Measurements from ENCODE around the gene U2AF1L4. TPM values are rescaled to one million over a fixed set of nuclear protein-coding genes. Genes with fewer than 3 reads are reported as not detected.
A peak's percentile ranks its signal among the peaks of the same experiment; 100 is the strongest.

U2AF1L4 gene
- total RNA-seq, 1 experiment from 2014 or later: 24.6 TPM

DNA sequence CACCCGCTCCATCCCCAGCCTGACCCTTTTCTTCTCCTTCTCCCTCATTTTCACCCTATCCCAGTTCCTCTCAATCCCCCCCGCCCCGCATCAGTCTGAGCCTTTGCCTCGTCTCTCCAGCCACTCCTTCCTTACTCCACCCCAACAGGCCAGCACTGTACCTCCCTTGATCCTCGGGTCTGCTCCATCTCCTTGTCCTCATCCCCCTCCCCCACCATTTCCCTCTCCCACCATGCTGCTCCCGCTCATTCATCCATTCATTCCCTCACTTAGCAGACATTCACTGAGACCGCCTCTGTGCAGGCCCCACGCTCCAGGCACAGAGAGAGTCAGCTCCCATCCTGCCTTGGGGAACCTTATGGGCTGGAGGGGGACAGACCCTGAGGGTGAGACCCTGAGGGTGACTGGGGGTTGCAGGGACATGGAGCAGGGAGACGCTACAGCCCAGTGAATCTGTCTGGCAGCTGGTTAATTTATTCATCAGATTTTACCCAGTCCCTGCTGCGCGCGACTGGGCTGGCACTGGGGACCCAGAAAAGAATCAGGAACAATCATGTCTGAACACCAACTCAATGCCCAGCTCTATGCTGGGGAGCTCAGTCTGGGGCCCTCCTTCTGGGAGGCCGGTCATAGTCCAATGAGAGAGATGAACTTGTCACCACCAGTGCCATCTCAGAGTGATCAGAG is 31.0 kb upstream of the U2AF1L4 start:
- no TSS peak for BruUV-seq (replicated peaks)
- Histone ChIP-seq H3K9me3 (no peaks in the 10 kb centered on the region), H3K4me1 (no peaks in the 10 kb centered on the region), H3K4me3 (ENCODE audit: low read depth, low read length) (peak overlapping the region; percentile 82), H3K36me3 (ENCODE audit: control insufficient read depth, insufficient read depth, low read length) (no peaks in the 10 kb centered on the region; the same call in 1 of the 2 replicates), H3K27me3 (replicated peaks; ENCODE audit: control insufficient read depth, insufficient read depth, low read length) (no peaks in the 10 kb centered on the region)
- intact Hi-C loops (cut with micrococcal nuclease; ENCODE audit: unreplicated experiment): no loop called here
- peak overlapping the region; percentile 79 for H3K4me3 Mint-ChIP-seq (ENCODE audit: unreplicated experiment)
- ChIA-PET CTCF (interaction anchor here (0.5 to 0.6 kb wide), 2 partner anchors 8 to 83 kb away, joined by 3 to 6 read pairs; no protein-coding TSS in a partner anchor), POLR2A (no interaction called here)
- no peak overlapping the region for H3K27ac Mint-ChIP-seq (ENCODE audit: unreplicated experiment)
- peaks cover 3% of the 10 kb centered on the region for H3K27me3 Mint-ChIP-seq (ENCODE audit: insufficient read depth, unreplicated experiment)
- peak in 1 of 2 experiments; percentile 29 for DNase-seq
- H3K9me3 Mint-ChIP-seq (ENCODE audit: unreplicated experiment): no peaks in the 10 kb centered on the region
- peaks cover 11% of the 10 kb centered on the region for H3K4me1 Mint-ChIP-seq (ENCODE audit: low read depth, unreplicated experiment)
- peaks cover 18% of the 10 kb centered on the region for H3K36me3 Mint-ChIP-seq (ENCODE audit: insufficient read depth, unreplicated experiment)
- TF ChIP-seq CTCF (IDR thresholded peaks at IDR 0.05; ENCODE audit: insufficient read depth in 1 of 2, low read depth in 1 of 2, low read length in 1 of 2, severe bottlenecking in 1 of 2, unreplicated experiment in 1 of 2): no peak

DNA sequence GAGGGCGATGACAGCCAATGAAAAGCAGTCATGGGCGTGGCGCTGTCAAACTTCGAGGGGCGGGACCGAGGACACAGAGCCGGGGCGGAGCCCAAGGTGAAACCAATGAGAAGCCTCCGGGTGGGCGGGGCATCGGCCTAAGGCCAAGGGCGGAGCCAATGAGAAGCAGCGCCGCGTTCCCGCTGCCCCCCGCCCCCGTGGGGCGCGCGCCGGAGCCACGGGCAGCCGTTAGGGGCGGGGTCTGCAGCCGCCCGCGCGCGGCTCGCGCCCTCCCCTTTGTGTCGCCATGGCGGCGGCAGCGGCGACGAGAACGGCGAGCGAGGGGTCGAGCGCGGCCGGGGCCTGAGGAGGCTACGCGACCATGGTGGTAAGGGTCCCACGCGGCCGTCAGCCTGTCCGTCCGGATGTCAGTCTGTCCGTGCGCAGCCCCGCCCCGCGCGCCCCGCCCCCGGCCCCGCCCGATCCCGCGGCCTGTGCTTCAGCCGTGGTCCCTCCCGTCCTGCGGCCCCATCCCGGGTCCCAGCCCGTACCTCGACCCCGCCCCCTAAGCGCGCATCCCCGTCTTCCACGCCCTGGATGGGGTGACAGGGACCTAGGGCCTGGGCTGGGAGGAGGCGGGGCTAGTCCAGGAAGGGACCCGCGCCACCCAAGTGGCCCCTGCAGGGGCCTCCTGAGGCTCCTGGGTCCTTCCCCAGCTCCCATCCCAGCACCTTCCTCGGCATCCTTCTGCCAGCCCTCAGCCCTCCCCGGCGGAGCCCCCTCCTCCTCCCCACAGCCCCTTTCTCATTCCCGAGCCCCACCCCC is 30.3 kb upstream of the U2AF1L4 start, which contains the start of gene ARHGAP33:
ARHGAP33 (plus strand) TSS at position 267 of the 804 bp plus-strand sequence; CDS start at position 362, 95 bp downstream.
- Mint-ChIP-seq H3K27ac (ENCODE audit: unreplicated experiment) (no peak within 1 kb of the TSS), H3K36me3 (ENCODE audit: insufficient read depth, unreplicated experiment) (peaks cover 18% of the 10 kb centered on the region), H3K4me1 (ENCODE audit: low read depth, unreplicated experiment) (peaks cover 11% of the 10 kb centered on the region), H3K4me3 (ENCODE audit: unreplicated experiment) (peak within 1 kb of the TSS; percentile 79), H3K27me3 (ENCODE audit: insufficient read depth, unreplicated experiment) (peaks cover 5% of the 10 kb centered on the region), H3K9me3 (ENCODE audit: unreplicated experiment) (no peaks in the 10 kb centered on the region)
- Histone ChIP-seq H3K4me3 (ENCODE audit: low read depth, low read length) (peak within 1 kb of the TSS; percentile 82), H3K4me1 (no peaks in the 10 kb centered on the region), H3K27me3 (replicated peaks; ENCODE audit: control insufficient read depth, insufficient read depth, low read length) (no peaks in the 10 kb centered on the region), H3K36me3 (ENCODE audit: control insufficient read depth, insufficient read depth, low read length) (no peaks in the 10 kb centered on the region), H3K9me3 (no peaks in the 10 kb centered on the region)
- DNase-seq: peak; percentile 99
- no peak for TF ChIP-seq CTCF (IDR thresholded peaks at IDR 0.05; ENCODE audit: insufficient read depth in 1 of 2, low read depth in 1 of 2, low read length in 1 of 2, severe bottlenecking in 1 of 2, unreplicated experiment in 1 of 2)
- CTCF ChIA-PET: interaction anchor here (0.5 kb wide), 1 partner anchor 84 kb away, joined by 6 read pairs; no protein-coding TSS in a partner anchor
- POLR2A ChIA-PET: no interaction called here
- intact Hi-C loops (cut with micrococcal nuclease; ENCODE audit: unreplicated experiment): loop anchor here (2.0 kb wide), 1 partner anchor 17 kb away; the partner anchor contains the start of gene PROSER3
- BruUV-seq (replicated peaks): no TSS peak

DNA sequence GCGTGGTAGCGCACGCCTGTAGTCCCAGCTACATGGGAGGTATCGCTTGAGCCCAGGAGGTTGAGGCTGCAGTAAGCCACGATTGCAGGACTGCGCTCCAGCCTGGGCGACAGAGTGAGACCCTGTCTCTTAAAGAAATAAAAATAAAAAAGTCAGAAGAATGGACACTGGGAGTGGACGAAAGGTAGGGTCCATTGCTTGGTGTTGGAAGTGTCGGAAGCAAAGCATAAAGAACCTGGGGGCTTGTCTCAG is 29.8 kb upstream of the U2AF1L4 start:
- H3K27ac Mint-ChIP-seq (ENCODE audit: unreplicated experiment): no peak overlapping the region
- CTCF ChIA-PET: no interaction called here
- H3K27me3 Mint-ChIP-seq (ENCODE audit: insufficient read depth, unreplicated experiment): peaks cover 5% of the 10 kb centered on the region
- peaks cover 11% of the 10 kb centered on the region for H3K4me1 Mint-ChIP-seq (ENCODE audit: low read depth, unreplicated experiment)
- H3K4me3 ChIP-seq (ENCODE audit: low read depth, low read length): peak overlapping the region; percentile 27
- H3K36me3 ChIP-seq (ENCODE audit: control insufficient read depth, insufficient read depth, low read length): no peaks in the 10 kb centered on the region
- H3K4me1 ChIP-seq: no peaks in the 10 kb centered on the region
- intact Hi-C loops (cut with micrococcal nuclease; ENCODE audit: unreplicated experiment): loop anchor here (2.0 kb wide), 1 partner anchor 16 kb away; the partner anchor contains the start of gene PROSER3
- POLR2A ChIA-PET: no interaction called here
- no TSS peak for BruUV-seq (replicated peaks)
- no peaks in the 10 kb centered on the region for H3K9me3 Mint-ChIP-seq (ENCODE audit: unreplicated experiment)
- DNase-seq: no peak
- peaks cover 18% of the 10 kb centered on the region for H3K36me3 Mint-ChIP-seq (ENCODE audit: insufficient read depth, unreplicated experiment)
- TF ChIP-seq CTCF (IDR thresholded peaks at IDR 0.05; ENCODE audit: insufficient read depth in 1 of 2, low read depth in 1 of 2, low read length in 1 of 2, severe bottlenecking in 1 of 2, unreplicated experiment in 1 of 2): no peak
- H3K9me3 ChIP-seq: no peaks in the 10 kb centered on the region
- peak overlapping the region; percentile 79 for H3K4me3 Mint-ChIP-seq (ENCODE audit: unreplicated experiment)
- H3K27me3 ChIP-seq (replicated peaks; ENCODE audit: control insufficient read depth, insufficient read depth, low read length): no peaks in the 10 kb centered on the region

Data from Caco-2 (cell line).